ENCODE results near the gene WDR27.

DNA sequence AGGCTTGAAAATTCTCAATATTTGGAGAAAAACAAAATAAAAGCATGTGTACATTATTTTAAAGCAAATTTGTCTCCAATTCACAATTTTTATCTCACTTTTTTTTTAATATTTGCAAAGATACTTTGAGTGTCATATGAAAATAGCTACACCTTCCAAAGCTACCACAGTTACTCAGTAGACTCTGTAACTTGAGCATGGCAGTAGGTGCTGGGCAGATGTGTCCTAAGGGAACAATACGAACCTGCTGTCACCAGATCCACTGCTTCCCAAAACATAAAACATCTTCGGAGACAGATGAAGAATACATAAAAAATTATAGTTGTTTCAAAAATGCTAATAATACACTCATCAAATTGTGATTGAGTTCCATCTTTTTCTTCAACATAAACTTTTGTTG, 10.6 kb downstream of the WDR27 start:
- TF ChIP-seq, protein P1, sequence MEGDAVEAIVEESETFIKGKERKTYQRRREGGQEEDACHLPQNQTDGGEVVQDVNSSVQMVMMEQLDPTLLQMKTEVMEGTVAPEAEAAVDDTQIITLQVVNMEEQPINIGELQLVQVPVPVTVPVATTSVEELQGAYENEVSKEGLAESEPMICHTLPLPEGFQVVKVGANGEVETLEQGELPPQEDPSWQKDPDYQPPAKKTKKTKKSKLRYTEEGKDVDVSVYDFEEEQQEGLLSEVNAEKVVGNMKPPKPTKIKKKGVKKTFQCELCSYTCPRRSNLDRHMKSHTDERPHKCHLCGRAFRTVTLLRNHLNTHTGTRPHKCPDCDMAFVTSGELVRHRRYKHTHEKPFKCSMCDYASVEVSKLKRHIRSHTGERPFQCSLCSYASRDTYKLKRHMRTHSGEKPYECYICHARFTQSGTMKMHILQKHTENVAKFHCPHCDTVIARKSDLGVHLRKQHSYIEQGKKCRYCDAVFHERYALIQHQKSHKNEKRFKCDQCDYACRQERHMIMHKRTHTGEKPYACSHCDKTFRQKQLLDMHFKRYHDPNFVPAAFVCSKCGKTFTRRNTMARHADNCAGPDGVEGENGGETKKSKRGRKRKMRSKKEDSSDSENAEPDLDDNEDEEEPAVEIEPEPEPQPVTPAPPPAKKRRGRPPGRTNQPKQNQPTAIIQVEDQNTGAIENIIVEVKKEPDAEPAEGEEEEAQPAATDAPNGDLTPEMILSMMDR (IDR thresholded peaks at IDR 0.05; ENCODE audit: borderline replicate concordance, extremely low read depth, low read length, poor library complexity, severe bottlenecking): no peak
- no peak for TF ChIP-seq EZH2 (IDR thresholded peaks at IDR 0.05; ENCODE audit: borderline replicate concordance, low read depth, low read length, severe bottlenecking)

All from DND-41 (cell line).